Bronchial epithelial cell (primary cell): ENCODE measurements around the gene SMARCD3. TPM values are rescaled to one million over a fixed set of nuclear protein-coding genes. Genes with fewer than 3 reads are reported as not detected.

Source experiments
- DNase-seq: peaks from one replicate; pipeline ENCODE4 v3.0.0-alpha.2; 2010; ENCODE audit warnings: low read depth
- FAIRE-seq: peaks from 2 replicates; lab custom pipeline; 2011; peaks lifted over from hg19 to GRCh38; lab: Jason Lieb, UNC
- H3K27me3 ChIP-seq: 2 replicates; pipeline ENCODE4 v1.5.1; 2011; ENCODE audit warnings: low read length; ENCODE audit not compliant: control insufficient read depth, insufficient read depth
- H3K36me3 ChIP-seq: 2 replicates; pipeline ENCODE4 v1.5.1; 2011; ENCODE audit warnings: low read length; ENCODE audit not compliant: control insufficient read depth, insufficient read depth
- H3K4me3 ChIP-seq: 2 replicates; pipeline ENCODE4 v1.5.1; 2011; ENCODE audit warnings: mild to moderate bottlenecking, low read depth, low read length, control low read depth
- total RNA-seq: library from RNA; depleted of rRNA; stranded (reverse); fragments of >200 nt; gene quantifications from 2 replicates; pipeline ENCODE4 v1.2.1, GENCODE V29; 2014
- TF ChIP-seq, protein P1 (sequence below): IDR thresholded peaks from 2 replicates; pipeline ENCODE4 v1.5.1; 2011; ENCODE audit warnings: mild to moderate bottlenecking, moderate library complexity, low read length, control low read depth, inconsistent platforms; ENCODE audit not compliant: insufficient read depth, severe bottlenecking

The SMARCD3 gene
- 2.1 and 4.9 TPM in 2 replicates for total RNA-seq

DNA sequence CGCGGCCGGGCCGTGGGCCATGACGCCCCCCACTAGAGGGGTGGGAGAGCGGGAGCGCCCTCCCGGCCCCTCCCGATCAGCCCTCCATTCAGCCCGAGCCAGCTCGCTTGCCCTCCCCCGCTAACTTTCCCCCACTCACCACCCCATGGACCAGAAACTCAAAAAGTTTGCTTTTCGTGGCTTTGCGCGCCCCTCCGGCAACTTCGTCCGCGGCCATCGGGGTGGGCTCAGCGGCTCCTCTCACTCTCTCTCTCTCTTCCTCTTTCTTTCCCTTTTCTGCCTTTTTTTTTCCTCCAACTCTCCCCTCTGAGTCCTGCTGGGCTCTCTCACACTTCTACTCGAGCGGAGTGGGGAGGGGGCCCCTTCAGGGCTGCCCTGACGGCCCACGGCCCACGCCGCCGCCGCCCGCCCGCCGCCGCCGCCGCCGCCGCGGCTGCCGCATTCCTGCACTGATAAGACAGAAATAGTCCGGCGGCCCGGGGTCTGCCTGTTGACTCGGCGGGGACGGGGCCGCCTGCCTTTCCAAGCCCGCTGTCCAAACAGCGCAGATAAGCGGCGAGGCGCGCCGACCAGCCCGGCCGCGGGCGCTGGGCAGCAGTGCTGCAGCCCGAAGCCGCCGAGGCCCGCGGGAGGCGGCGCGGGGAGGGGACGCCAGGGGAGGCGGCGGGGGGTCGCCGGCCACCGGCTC lies at the start of gene SMARCD3:
Gene SMARCD3 (minus strand): TSS at position 349 of the 688 bp plus-strand sequence. CDS start 132 bp downstream, at position 217.
- Histone ChIP-seq H3K4me3 (peak within 1 kb of the TSS; percentile 46), H3K36me3 (no peaks in the 10 kb centered on the region), H3K27me3 (peaks cover 8% of the 10 kb centered on the region)
- FAIRE-seq (no peak), DNase-seq (no peak)
- TF ChIP-seq, protein P1, sequence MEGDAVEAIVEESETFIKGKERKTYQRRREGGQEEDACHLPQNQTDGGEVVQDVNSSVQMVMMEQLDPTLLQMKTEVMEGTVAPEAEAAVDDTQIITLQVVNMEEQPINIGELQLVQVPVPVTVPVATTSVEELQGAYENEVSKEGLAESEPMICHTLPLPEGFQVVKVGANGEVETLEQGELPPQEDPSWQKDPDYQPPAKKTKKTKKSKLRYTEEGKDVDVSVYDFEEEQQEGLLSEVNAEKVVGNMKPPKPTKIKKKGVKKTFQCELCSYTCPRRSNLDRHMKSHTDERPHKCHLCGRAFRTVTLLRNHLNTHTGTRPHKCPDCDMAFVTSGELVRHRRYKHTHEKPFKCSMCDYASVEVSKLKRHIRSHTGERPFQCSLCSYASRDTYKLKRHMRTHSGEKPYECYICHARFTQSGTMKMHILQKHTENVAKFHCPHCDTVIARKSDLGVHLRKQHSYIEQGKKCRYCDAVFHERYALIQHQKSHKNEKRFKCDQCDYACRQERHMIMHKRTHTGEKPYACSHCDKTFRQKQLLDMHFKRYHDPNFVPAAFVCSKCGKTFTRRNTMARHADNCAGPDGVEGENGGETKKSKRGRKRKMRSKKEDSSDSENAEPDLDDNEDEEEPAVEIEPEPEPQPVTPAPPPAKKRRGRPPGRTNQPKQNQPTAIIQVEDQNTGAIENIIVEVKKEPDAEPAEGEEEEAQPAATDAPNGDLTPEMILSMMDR = no peak

DNA sequence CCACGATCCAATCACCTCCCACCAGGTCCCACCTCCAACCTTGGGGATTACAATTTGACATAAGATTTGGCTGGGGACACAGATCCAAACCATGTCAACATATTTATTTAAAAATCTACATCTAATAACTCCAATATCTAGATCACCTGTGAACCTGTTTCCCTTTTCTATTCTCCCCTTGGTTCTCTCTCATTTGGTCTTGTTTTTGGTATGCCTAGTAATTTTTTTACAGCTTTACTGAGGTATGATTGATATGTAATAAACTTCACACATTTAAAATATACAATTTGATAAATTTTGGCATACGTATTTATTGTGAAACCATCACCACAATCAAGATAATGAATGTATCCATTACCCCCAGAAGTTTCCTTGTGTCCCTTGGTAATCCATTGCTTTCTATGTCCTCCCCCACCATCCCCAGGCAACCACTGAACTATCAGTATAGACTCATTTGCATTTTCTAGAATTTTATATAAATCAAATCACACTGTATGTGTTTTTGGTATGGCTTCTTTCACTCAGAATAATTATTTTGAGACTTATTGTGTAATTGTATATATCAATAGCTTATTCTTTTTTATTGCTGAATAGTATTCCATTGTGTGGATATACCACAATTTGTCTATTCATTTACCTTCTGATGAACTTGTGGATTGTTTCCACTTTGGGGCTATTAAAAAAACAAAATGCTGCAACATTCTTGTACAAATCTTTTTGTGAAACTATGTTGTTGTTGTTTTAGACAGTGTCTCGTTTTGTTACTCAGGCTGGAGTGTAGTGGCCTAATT lies 47.9 kb upstream of the SMARCD3 start:
- Histone ChIP-seq H3K27me3 (no peaks in the 10 kb centered on the region), H3K36me3 (no peaks in the 10 kb centered on the region), H3K4me3 (no peak overlapping the region)
- TF ChIP-seq, protein P1 = no peak
- FAIRE-seq (no peak), DNase-seq (no peak)

DNA sequence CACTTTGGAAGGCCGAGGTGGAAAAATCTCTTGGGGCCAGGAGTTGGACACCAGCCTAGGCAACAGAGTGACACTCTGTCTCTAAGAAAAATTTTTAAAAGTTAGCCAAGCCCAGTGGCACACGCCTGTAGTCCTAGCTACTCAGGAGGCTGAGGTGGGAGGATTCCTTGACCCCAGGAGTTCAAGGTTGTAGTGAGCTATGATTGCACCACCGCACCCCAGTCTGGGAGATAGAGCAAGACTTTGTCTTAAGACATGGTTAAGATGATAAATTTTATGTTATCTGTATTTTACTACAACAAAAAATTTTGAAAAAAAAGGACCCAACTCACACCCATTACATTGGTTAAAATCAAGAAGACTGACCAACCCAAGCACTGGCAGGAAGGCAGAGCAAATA lies 44.4 kb upstream of the SMARCD3 start:
- TF ChIP-seq, protein P1 = no peak
- H3K36me3 ChIP-seq = no peaks in the 10 kb centered on the region
- no peak overlapping the region for H3K4me3 ChIP-seq
- H3K27me3 ChIP-seq = peaks cover 1% of the 10 kb centered on the region
- FAIRE-seq (no peak), DNase-seq (no peak)

DNA sequence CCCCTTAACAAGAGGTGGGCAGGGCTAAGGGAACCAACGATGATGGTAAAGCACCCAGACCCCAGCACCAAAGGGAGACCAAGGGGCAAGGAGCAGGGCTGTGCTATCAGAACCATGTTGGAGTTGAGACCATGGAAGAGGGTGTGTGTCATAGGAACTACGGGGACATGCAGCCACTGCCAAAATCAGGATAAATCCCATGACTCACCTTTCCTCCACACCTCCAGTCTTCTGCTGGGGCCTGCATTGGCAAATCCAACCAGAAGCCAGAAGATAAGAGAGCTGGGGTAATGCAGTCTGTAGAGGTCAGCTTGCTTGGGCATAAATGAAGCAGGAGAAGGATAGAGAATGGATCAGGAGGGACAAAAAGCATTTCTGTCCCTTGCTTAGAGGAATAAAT lies 42.7 kb upstream of the SMARCD3 start:
- no peak overlapping the region for H3K4me3 ChIP-seq
- FAIRE-seq = no peak
- H3K36me3 ChIP-seq = no peaks in the 10 kb centered on the region
- peaks cover 1% of the 10 kb centered on the region for H3K27me3 ChIP-seq
- DNase-seq = peak; percentile 69
- TF ChIP-seq, protein P1 = no peak

DNA sequence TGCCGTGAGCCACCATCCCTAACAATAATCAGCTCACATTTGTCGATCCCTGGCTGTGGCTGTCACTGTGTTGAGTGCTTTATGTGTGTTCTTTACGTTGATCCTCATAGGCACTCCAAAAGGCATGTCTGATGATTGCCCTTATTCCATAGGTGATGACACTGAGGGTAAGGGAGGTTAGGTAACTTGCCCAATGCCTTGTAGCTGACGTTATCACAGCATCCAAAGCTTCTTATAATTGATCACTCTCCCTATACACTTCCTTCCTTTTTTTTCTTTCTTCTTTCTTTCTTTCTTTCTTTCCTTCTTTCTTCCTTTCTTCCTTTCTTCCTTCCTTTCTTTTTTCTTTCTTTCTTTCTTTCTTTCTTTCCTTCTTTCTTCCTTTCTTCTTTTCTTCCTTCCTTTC lies 41.9 kb upstream of the SMARCD3 start:
- no peak for FAIRE-seq
- DNase-seq = no peak
- Histone ChIP-seq H3K36me3 (no peaks in the 10 kb centered on the region), H3K4me3 (no peak overlapping the region), H3K27me3 (peaks cover 1% of the 10 kb centered on the region)
- TF ChIP-seq, protein P1 = no peak
